GM10266 (cell line): ENCODE results near the gene GGPS1.
A peak's percentile ranks its signal among the peaks of the same experiment; 100 is the strongest.

Source experiments
- DNase-seq: peaks from one replicate; pipeline ENCODE4 v3.0.0; 2012; ENCODE audit errors: extremely low spot score
- TF ChIP-seq, protein P1 (sequence below): IDR thresholded peaks from 2 replicates; pipeline ENCODE4 v1.5.1; 2012; ENCODE audit warnings: mild to moderate bottlenecking, low read depth; ENCODE audit not compliant: control insufficient read depth, insufficient read depth; ENCODE audit errors: missing control alignments

Gene GGPS1

DNA sequence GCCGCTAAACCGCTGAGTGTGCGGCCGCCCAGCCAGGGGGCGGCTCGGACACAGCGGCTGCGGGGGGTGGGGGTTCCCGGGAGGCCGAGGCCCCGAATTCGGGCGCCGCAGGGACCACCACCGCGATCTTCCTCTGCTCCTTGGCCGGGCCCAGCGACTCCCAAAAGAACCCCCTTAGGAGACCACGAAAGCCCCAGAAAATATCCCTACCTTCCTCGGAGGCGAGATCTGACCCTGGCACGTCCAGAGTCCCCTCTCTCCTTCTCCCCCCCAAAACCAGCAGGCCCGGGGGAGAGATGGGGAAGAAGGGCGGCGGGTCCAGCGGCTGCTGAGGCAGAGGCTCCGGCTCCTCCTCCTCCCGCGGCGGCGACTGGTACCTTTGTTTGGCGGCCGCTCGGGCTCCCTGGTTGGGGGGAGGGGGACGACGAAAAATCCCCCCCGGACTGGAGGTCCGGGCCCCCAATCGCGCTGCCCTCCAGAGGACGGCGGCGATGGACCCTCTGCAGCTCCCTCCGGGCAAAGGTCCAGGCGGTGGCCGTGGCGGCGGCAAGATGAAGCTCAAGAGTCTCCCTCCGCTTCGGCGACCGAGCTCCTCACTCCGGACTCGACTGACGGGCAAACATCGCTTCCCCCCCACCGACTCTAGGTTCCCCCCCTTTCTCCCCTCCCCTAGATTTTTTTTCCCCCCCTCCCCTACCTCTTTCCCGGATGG is 655 bp upstream of the GGPS1 start, which contains the start of gene ARID4B:
ARID4B (minus strand) TSS at position 621 of the 712 bp plus-strand sequence. CDS start 1,260 bp downstream, outside the sequence.
- DNase-seq: peak; percentile 95
- TF ChIP-seq, protein P1, sequence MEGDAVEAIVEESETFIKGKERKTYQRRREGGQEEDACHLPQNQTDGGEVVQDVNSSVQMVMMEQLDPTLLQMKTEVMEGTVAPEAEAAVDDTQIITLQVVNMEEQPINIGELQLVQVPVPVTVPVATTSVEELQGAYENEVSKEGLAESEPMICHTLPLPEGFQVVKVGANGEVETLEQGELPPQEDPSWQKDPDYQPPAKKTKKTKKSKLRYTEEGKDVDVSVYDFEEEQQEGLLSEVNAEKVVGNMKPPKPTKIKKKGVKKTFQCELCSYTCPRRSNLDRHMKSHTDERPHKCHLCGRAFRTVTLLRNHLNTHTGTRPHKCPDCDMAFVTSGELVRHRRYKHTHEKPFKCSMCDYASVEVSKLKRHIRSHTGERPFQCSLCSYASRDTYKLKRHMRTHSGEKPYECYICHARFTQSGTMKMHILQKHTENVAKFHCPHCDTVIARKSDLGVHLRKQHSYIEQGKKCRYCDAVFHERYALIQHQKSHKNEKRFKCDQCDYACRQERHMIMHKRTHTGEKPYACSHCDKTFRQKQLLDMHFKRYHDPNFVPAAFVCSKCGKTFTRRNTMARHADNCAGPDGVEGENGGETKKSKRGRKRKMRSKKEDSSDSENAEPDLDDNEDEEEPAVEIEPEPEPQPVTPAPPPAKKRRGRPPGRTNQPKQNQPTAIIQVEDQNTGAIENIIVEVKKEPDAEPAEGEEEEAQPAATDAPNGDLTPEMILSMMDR: no peak

DNA sequence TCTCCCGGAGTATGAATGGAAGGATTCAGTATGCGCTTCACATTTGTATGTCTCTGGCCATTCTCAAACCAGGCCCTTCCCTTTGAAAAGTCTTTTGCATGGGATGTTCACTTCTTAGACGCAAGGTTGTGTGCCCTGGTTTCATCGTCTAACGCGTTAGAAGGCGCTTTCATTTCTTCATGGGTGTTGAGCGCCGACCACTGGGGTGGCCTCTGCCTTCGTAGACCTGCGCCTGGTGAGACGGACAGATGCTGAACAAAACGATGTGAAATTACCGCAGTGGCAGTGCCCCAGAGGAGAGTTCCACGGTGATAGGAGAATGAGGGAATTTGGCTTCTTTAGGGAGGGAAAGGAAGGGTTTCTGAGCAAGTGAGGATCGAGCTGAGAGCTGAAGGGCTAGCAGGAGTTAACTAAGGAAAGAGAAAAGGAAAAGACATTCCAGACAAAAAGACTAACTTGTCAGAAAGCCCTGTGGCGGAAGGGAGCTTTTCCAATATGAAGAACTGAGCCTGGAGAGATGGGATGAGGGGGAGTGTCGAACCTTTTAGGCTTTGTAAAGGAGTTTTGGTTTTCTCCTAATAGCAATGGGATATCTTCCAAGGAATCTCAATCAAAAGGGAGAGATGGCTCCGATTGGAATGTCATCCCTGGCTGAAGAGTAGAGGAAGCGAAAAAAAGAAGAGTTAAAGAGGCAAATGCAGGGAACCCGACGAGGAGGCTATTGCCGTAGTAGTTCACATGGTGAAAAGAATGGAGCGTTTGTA is 951 bp downstream of the GGPS1 start:
- TF ChIP-seq, protein P1: peak; percentile 39
- peak; percentile 47 for DNase-seq

DNA sequence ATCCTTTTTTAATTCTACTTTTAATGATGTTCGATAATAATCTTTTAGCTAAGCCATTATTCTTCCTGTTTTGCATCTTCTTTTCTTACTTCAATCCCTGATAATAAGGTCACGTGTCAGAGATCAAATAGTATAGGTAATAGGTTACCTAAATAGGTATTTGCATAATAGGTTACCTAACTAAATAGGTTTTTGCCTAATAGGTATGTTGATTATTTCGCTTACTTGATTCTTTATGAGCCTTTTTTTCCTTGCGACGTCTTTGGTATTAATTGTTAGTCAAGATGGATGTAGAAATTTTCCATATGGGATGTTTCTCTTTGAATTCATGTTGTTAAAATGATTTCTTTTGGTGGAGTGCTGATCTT is 2.5 kb downstream of the GGPS1 start:
- TF ChIP-seq, protein P1: no peak
- no peak for DNase-seq

DNA sequence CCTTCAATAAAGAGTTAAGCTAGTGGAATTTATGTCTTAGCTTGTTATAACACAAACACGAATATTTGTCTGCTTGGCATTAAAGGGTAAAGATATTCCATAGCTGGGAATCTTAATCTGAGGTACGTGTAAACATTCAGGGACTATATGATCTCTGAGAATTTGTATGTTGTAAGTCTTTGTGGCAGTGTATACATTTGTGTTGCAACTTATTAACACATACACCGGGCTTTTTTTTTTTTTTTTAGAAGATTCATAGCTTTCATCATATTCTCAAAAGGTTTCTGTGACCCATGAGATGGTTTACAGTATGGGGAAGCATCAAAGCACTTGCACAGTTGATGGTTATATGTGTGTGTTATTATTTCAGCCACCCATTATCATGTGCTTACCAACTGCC is 3.0 kb downstream of the GGPS1 start:
- TF ChIP-seq, protein P1: no peak
- DNase-seq: no peak

DNA sequence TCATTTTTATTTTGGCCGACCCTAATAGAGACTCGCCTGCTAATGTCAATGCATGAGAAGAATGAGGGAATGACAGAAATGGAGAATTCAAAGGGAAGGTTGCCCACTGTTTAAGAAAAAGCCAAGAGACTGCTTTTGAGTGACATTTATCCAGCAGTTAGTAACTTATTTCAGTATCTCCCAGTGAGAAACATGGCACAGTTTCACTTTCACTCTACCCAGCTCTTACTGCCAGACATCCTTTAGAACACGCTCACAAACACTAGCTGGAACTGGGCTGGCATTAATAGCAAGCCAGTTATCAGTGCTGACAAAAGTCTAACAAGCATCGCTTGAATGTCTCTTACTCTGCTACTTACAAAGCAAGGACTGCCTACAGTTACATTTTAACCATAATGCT is 8.5 kb downstream of the GGPS1 start:
- no peak for DNase-seq
- TF ChIP-seq, protein P1: no peak

DNA sequence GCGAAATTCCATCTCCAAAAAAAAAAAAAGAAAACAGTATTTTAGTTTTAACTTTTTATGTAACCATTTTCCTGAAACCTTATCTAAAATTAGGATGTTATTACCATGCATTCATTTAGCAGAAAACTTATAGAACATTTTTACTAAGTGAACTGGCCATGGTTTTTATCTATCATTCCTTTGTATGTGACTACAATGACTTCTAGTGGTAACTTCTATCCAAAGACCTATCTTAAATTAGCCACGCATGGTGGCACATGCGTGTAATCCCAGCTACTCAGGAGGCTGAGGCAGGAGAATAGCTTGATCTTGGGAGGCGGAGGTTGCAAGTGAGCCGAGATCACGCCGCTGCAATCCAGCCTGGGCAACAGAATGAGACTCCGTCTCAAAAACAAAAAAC is 11.4 kb downstream of the GGPS1 start:
- no peak for DNase-seq
- TF ChIP-seq, protein P1: no peak

DNA sequence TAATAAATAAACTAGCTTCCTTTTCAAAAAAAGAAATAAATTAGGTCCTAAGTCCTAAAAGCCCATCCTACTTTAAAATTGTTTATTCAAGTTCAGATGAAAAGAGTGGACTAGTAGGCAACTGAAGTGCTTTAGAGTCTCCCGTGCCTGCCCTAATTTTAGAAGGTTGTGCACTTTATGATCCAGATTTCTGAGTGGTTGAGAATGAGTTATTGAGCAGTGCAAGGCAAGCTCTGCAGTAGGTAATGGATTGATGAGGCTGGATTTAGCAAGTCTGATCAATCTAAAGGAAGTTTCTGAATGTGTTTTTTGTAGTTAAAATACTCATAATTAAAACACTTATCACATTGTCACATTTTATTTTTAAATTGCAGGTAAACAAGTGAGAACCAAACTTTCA is 13.0 kb downstream of the GGPS1 start:
- no peak for DNase-seq
- TF ChIP-seq, protein P1: no peak
